Choroid plexus epithelial cell (primary cell): ENCODE data around the gene EPO.
"Not testable (repeated sequence)": the region's sequence is repeated elsewhere in the genome, so short reads cannot be mapped to it uniquely, and the experiment has no call there.

ENCODE experiments used
- DNase-seq: peaks from one replicate; pipeline ENCODE4 v3.0.0-alpha.2; 2010; ENCODE audit warnings: low read depth
- H3K4me3 ChIP-seq: 2 replicates; pipeline ENCODE4 v1.5.1; 2011; ENCODE audit warnings: low read depth, mild to moderate bottlenecking, control low read depth, low read length, moderate library complexity
- TF ChIP-seq, protein P1 (sequence below): conservative IDR thresholded peaks from 2 replicates; pipeline ENCODE4 v1.5.1; 2011; ENCODE audit warnings: low read depth, mild to moderate bottlenecking, control low read depth, inconsistent platforms, low read length, moderate library complexity

EPO gene

DNA sequence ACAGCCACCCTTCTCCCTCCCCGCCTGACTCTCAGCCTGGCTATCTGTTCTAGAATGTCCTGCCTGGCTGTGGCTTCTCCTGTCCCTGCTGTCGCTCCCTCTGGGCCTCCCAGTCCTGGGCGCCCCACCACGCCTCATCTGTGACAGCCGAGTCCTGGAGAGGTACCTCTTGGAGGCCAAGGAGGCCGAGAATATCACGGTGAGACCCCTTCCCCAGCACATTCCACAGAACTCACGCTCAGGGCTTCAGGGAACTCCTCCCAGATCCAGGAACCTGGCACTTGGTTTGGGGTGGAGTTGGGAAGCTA lies 1.2 kb downstream of the EPO start:
- no peak overlapping the region for H3K4me3 ChIP-seq
- TF ChIP-seq, protein P1, sequence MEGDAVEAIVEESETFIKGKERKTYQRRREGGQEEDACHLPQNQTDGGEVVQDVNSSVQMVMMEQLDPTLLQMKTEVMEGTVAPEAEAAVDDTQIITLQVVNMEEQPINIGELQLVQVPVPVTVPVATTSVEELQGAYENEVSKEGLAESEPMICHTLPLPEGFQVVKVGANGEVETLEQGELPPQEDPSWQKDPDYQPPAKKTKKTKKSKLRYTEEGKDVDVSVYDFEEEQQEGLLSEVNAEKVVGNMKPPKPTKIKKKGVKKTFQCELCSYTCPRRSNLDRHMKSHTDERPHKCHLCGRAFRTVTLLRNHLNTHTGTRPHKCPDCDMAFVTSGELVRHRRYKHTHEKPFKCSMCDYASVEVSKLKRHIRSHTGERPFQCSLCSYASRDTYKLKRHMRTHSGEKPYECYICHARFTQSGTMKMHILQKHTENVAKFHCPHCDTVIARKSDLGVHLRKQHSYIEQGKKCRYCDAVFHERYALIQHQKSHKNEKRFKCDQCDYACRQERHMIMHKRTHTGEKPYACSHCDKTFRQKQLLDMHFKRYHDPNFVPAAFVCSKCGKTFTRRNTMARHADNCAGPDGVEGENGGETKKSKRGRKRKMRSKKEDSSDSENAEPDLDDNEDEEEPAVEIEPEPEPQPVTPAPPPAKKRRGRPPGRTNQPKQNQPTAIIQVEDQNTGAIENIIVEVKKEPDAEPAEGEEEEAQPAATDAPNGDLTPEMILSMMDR, result no peak
- no peak for DNase-seq

DNA sequence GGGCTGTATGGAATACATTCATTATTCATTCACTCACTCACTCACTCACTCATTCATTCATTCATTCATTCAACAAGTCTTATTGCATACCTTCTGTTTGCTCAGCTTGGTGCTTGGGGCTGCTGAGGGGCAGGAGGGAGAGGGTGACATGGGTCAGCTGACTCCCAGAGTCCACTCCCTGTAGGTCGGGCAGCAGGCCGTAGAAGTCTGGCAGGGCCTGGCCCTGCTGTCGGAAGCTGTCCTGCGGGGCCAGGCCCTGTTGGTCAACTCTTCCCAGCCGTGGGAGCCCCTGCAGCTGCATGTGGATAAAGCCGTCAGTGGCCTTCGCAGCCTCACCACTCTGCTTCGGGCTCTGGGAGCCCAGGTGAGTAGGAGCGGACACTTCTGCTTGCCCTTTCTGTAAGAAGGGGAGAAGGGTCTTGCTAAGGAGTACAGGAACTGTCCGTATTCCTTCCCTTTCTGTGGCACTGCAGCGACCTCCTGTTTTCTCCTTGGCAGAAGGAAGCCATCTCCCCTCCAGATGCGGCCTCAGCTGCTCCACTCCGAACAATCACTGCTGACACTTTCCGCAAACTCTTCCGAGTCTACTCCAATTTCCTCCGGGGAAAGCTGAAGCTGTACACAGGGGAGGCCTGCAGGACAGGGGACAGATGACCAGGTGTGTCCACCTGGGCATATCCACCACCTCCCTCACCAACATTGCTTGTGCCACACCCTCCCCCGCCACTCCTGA lies 2.4 kb downstream of the EPO start:
- DNase-seq, result no peak
- no peak overlapping the region for H3K4me3 ChIP-seq
- TF ChIP-seq, protein P1, result no peak

DNA sequence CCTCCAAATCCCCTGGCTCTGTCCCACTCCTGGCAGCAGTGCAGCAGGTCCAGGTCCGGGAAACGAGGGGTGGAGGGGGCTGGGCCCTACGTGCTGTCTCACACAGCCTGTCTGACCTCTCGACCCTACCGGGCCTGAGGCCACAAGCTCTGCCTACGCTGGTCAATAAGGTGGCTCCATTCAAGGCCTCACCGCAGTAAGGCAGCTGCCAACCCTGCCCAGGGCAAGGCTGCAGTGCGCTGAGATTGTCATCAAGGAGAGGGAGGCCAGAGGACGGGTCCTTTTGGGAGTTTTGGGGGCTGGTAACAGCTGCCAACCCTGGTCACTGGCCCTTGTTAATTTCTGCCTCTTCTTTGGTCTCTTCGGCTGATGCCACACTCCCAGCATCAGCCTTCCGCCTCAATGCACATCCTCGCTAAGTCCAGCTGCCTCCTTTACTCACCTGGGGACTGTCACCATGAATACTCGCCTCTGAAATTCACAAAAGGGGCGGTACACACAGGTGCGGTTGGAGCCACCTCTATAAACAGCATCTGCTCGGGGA lies 3.5 kb downstream of the EPO start:
- no peak for DNase-seq
- H3K4me3 ChIP-seq, result no peak overlapping the region
- TF ChIP-seq, protein P1, result no peak

DNA sequence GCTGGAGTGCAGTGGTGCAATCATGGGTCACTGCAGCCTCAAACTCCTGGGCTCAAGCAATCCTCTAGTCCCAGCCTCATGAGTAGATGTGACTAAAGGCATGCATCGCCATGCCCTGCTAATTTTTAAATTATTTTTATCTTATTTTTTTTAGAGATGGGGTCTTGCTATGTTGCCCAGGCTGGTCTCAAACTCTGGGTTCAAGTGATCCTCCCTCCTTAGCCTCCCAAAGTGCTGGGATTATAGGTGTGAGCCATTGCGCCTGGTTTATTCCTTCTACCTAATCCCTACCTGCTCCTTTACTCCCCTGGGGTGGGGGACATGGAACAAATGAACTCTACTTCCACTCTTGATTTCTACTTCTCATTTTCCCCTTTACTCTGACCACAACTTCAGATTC lies 4.1 kb downstream of the EPO start:
- not testable (repeated sequence) for H3K4me3 ChIP-seq, DNase-seq

DNA sequence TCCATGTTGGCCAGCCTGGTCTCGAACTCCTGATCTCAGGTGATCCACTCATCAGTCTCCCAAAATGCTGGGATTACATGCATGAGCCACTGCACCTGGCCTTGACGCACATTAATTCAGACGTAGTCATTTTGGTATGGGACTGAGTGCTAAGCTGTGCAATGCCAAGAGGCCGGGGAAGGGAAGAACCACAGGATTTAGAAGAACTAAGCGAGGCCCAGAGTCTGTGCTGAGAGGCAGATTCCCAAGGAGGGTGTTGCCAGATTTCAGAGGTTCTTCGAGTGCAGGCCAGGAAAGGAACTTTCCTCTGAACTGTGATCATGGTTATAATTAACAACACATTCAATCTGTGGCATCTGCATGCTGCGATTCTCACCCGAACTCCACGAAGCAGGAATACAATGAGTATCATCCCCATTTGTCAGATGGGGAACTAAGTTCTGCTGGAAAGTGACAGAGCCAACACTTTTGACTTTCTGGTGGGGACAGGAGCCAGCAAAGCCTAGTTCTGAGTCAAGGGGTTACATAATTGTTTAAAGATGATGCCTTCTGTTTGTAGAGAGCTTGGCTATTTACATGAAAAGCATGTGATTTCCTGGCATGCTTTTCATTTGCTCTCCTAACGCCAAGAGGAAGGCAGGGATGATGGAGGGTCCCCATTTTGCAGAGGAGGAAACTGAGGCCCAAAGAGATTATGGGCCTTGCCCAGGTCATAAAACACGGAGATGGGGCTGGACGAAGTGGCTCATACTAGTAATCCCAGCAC lies 6.9 kb downstream of the EPO start:
- no peak overlapping the region for H3K4me3 ChIP-seq
- TF ChIP-seq, protein P1, result no peak
- DNase-seq, result peak; percentile 81

DNA sequence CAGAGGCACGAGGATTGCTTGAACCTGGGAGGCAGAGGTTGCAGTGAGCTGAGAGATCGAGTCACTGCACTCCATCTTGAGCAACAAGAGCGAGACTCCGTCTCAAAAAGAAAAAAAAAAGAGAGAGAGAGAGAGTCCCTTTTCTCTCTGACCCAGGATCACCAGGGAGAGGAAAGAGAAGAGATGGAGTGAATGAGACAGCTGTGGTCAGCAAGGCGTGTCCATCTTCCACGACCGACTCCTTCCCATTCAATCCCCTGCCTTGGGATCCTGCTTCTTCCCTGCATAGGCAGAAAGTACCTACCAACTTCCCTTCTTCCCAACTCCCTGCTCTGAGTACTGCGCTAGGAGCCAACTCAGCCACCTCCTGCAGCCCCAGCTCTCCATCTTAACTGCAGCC lies 7.9 kb downstream of the EPO start:
- no peak overlapping the region for H3K4me3 ChIP-seq
- TF ChIP-seq, protein P1, result no peak
- DNase-seq, result no peak

DNA sequence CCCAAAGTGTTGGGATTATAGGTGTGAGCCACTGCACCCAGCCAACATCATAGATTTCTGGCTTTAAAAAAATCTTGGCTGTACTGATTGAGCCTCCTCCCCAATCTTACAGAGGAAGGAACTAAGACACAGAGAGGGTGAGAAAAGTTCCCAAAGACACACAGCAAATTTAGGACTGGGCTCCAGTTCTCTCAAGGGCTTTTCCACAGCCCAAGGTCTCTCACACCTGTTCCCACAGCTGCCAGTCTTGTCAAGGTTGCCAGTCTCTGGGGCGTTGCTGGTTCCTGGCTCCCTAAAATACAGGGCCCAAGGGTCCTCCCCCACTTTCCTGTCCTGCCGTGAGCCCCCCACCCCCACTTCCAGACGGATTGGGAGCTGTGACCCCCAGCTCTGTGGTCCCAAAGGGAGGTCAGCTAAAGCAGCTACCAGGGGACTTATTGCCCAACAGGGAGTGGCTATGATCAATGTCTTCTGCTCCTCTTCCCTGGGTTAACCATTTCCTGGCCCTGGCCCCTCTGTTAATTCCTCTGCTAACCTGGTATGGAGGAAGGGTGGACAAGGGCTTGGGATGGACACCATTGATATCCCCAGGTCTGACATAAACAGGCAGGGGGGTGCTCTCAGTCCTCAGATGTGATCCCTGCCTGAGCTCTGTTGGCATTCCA lies 10.0 kb downstream of the EPO start:
- TF ChIP-seq, protein P1, result no peak
- no peak overlapping the region for H3K4me3 ChIP-seq
- DNase-seq, result no peak
